Airway epithelial cell (primary cell): ENCODE measurements around the gene CXCL14. TPM values are rescaled to one million over a fixed set of nuclear protein-coding genes. Genes with fewer than 3 reads are reported as not detected.

Experiments used
- total RNA-seq: library from RNA; depleted of rRNA; stranded (reverse); fragments of >200 nt; gene quantifications from 2 replicates; pipeline ENCODE4 v1.2.3, GENCODE V29; 2015

Gene CXCL14, protein sequence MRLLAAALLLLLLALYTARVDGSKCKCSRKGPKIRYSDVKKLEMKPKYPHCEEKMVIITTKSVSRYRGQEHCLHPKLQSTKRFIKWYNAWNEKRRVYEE
- total RNA-seq = 7.1 and 8.5 TPM in 2 replicates

DNA sequence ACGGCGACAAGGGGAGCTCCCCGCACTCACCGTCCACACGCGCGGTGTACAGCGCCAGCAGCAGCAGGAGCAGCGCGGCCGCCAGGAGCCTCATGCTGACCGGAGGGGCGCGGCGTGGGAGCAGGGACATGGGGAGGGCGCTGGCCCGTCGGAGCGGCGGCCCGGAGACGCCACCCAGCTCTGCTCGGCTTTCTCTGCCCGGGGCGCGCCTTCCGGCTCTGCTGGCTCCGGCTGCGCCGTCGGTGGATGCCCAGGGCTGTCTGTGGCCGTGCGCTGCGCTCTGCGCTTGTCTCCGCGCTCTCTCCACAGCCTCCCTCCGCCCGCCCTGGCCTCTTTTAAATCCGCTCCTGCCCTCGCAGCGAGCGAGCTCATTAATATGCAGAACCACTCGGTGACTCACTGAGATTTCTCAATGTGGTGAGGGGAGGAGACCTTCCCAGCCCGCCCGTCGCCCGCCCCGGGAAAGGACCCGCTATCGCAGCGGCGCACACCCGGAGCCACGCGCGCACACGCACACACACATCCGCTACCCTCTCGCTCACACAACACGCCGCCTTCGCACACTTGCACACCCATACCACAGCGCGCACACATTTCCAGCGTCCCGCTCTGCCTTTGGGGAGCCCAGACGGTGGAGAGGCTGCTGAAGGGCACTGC is at the start of gene CXCL14:
TSS of gene CXCL14 (minus strand) at position 307 of the 657 bp plus-strand sequence. CDS start at position 94, 213 bp downstream.

DNA sequence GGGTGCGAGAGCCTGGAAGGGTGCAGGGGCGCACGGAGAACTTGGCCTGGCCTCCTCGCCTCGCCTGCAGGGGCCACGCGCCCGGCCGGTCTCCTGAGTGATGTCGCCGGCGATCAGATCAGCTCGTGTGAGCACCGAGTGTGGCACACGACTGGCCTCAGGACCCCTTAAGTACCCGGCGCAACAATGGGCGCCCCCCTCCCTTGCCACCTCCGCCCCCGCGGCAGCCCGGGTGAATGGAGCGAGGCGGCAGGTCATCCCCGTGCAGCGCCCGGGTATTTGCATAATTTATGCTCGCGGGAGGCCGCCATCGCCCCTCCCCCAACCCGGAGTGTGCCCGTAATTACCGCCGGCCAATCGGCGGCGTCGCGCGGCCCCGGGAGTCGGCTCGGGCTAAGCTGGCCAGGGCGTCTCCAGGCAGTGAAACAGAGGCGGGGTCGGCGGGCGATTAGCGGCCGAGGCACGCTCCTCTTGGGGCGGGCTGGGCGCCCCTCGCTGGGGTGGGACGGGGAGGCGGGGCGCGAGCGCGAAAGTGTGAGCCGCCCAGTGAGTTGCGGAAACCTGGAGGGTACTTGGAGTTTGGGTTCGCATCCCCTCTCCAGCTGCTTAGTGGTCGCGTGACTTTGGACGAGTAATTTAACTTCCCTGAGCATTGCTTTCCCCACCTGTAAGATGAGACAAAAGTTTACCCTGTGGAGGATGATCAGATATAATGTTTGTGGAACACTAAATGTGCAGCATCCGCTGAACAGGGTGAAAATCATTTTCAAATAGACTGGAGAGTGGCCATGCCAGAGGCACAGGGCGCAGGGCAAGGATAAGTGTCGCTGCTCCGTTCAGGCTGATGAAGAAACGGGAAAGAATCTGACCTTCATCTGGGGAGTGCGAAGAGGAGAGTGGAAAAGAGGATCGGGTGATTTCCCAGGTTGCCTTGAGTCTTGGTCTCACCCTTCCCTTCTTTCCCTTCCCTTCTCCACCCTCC is 42.7 kb downstream of the CXCL14 start, which contains the start of gene NEUROG1:
TSS of gene NEUROG1 (minus strand) at position 145 of the 982 bp plus-strand sequence. CDS start 274 bp downstream, outside the sequence.

Other genes with a start within 250 kb of the CXCL14 start
- 352 and 417 TPM in 2 replicates for gene MACROH2A1, start 179.8 kb downstream of the CXCL14 start, total RNA-seq
- not detected in 2 replicates for gene DCANP1, start 131.6 kb downstream of the CXCL14 start, total RNA-seq
- not detected in 2 replicates for gene TIFAB, start 126.6 kb downstream of the CXCL14 start, total RNA-seq
- gene NEUROG1, start 43.0 kb downstream of the CXCL14 start, total RNA-seq = not detected in 2 replicates